Mesothelial cell of epicardium (in vitro differentiated cells): ENCODE results near the gene IMPA2. TPM values are rescaled to one million over a fixed set of nuclear protein-coding genes. Genes with fewer than 3 reads are reported as not detected.

Experiments
- DNase-seq, 2 experiments: peaks; one replicate each; pipeline ENCODE4 v3.0.0; 2021; ENCODE audit warnings: low spot score in 2 of 2; ENCODE audit not compliant: unreplicated experiment in 2 of 2
- H3K27ac Mint-ChIP-seq: 2 replicates; pipeline ENCODE4 v1.8.0; 2021; ENCODE audit warnings: mixed read lengths
- H3K27me3 Mint-ChIP-seq: 2 replicates; pipeline ENCODE4 v1.8.0; 2021; ENCODE audit warnings: low read depth, mixed read lengths
- H3K36me3 Mint-ChIP-seq: 2 replicates; pipeline ENCODE4 v1.8.0; 2021; ENCODE audit warnings: mixed read lengths
- H3K4me1 Mint-ChIP-seq: 2 replicates; pipeline ENCODE4 v1.8.0; 2021; ENCODE audit warnings: mixed read lengths
- H3K4me3 Mint-ChIP-seq: 2 replicates; pipeline ENCODE4 v1.8.0; 2021; ENCODE audit warnings: mild to moderate bottlenecking, moderate library complexity, mixed read lengths
- H3K9me3 Mint-ChIP-seq: 2 replicates; pipeline ENCODE4 v1.8.0; 2021; ENCODE audit warnings: mixed read lengths
- total RNA-seq: library from RNA; stranded (reverse); gene quantifications from 3 replicates; pipeline ENCODE4 v1.2.1, GENCODE V29; 2021
- TF ChIP-seq, protein P1 (sequence below): fragments of 200-600 bp; sonication (generic); IDR thresholded peaks from one replicate; pipeline ENCODE4 v1.5.0; 2021; ENCODE audit warnings: antibody characterized with exemption; ENCODE audit not compliant: unreplicated experiment

The IMPA2 gene
- total RNA-seq, 1 donor from 2014 or later: 30.6 TPM

DNA sequence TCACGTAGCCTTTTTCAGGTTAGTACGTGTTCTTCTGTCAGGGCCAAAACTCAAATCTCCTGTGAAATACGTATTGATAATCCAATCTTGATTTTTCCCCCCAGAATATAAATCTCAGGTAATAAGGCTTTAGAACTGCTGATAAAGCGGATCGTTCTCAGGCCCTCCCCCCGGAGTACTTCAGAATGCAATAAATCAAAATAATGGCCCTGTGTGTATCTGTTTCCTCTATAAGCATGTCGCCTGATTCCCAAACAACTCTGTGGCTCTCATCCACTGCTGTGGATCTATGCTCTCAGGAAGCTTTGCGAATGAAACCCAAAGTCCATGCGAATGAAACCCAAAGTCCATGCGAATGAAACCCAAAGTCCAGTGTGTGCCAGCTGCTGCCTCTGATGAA lies 49.4 kb downstream of the IMPA2 start:
- Mint-ChIP-seq H3K27me3 (no peaks in the 10 kb centered on the region), H3K27ac (peak overlapping the region; percentile 90), H3K36me3 (peaks cover 2% of the 10 kb centered on the region), H3K4me1 (peaks cover 43% of the 10 kb centered on the region), H3K9me3 (no peaks in the 10 kb centered on the region), H3K4me3 (no peak overlapping the region)
- TF ChIP-seq, protein P1, sequence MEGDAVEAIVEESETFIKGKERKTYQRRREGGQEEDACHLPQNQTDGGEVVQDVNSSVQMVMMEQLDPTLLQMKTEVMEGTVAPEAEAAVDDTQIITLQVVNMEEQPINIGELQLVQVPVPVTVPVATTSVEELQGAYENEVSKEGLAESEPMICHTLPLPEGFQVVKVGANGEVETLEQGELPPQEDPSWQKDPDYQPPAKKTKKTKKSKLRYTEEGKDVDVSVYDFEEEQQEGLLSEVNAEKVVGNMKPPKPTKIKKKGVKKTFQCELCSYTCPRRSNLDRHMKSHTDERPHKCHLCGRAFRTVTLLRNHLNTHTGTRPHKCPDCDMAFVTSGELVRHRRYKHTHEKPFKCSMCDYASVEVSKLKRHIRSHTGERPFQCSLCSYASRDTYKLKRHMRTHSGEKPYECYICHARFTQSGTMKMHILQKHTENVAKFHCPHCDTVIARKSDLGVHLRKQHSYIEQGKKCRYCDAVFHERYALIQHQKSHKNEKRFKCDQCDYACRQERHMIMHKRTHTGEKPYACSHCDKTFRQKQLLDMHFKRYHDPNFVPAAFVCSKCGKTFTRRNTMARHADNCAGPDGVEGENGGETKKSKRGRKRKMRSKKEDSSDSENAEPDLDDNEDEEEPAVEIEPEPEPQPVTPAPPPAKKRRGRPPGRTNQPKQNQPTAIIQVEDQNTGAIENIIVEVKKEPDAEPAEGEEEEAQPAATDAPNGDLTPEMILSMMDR: no peak
- no peak for DNase-seq

- Mint-ChIP-seq H3K4me1 (peaks cover 43% of the 10 kb centered on the region), H3K36me3 (peaks cover 2% of the 10 kb centered on the region), H3K4me3 (no peak overlapping the region), H3K27me3 (no peaks in the 10 kb centered on the region), H3K9me3 (no peaks in the 10 kb centered on the region), H3K27ac (peak overlapping the region; percentile 90)
- DNase-seq: no peak
- TF ChIP-seq, protein P1: no peak
These were observed 49.9 kb downstream of the IMPA2 start for GRCh38 chr18:12031181-12031580.

- TF ChIP-seq, protein P1: no peak
- Mint-ChIP-seq H3K27ac (peak overlapping the region; percentile 90), H3K36me3 (peaks cover 2% of the 10 kb centered on the region), H3K27me3 (no peaks in the 10 kb centered on the region), H3K4me1 (peaks cover 43% of the 10 kb centered on the region), H3K9me3 (no peaks in the 10 kb centered on the region), H3K4me3 (no peak overlapping the region)
- no peak for DNase-seq
These were observed 50.5 kb downstream of the IMPA2 start for GRCh38 chr18:12031846-12032245.

DNA sequence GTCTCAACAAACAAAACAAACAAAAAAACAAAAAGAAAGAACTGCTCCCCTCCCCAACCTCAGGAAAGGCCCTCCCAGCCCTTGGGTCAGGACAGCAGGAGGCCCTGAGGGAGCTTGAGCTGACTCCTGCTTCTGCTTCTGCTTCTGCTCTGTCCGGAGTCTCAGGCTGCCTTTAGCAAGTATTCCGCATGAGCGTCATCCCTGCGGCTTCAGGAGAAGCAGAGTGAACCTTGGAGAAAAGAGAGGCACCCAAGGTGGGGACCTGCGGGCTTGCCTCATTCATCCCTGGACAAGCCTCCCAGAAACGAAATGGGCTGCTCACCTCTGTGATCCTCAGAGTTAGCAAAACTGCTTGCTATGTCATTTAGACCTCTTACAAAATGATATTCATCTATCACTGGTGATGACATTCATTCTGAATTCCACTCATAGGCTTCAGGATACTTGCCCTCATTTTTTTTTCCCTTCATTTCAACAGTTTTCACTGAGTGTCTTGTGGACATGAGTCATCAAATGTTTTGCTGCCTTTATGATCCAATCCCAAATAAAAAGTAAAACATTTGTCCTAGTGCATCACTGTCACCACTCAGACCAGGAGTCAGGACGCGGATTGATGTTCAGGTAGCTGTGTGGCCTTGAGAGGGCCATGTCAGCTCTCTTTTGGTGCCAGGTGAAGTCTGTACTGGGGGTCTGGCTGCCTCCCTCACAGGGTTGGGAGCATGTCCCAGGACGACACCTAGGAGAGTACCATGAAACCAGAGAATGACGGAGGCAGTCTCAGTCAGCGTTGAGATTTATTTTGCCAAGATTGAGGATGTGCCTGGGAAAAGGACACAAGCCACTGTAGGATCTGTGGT lies 51.7 kb downstream of the IMPA2 start:
- Mint-ChIP-seq H3K27me3 (peaks cover 8% of the 10 kb centered on the region), H3K27ac (peak overlapping the region; percentile 67), H3K36me3 (peaks cover 2% of the 10 kb centered on the region), H3K4me3 (no peak overlapping the region), H3K4me1 (peaks cover 45% of the 10 kb centered on the region), H3K9me3 (no peaks in the 10 kb centered on the region)
- no peak for DNase-seq
- TF ChIP-seq, protein P1: no peak

- peak overlapping the region; percentile 67 for H3K27ac Mint-ChIP-seq
- no peaks in the 10 kb centered on the region for H3K9me3 Mint-ChIP-seq
- DNase-seq: no peak
- peaks cover 11% of the 10 kb centered on the region for H3K27me3 Mint-ChIP-seq
- H3K4me3 Mint-ChIP-seq: no peak overlapping the region
- peaks cover 2% of the 10 kb centered on the region for H3K36me3 Mint-ChIP-seq
- TF ChIP-seq, protein P1: no peak
- peaks cover 48% of the 10 kb centered on the region for H3K4me1 Mint-ChIP-seq
These were observed 52.3 kb downstream of the IMPA2 start for GRCh38 chr18:12033643-12034025.
